Panc1 (cell line): Measurements from ENCODE around the gene EIF1. TPM values are rescaled to one million over a fixed set of nuclear protein-coding genes. Genes with fewer than 3 reads are reported as not detected.

Source experiments
- ATAC-seq: fragments of 200-7000 bp; cut with Tn5 transposase; 2 replicates; pipeline ENCODE4 v1.9.1; 2020; ENCODE audit warnings: mild to moderate bottlenecking, moderate library complexity
- BruUV-seq: library from RNA; stranded (reverse); fragments of 400-500 nt; replicated peaks from 2 replicates; lab custom pipeline; 2021; lab: Mats Ljungman, UMichigan
- CTCF ChIA-PET: fragments of 300-600 bp; sonication (Branson Sonifier 250); formaldehyde crosslinking; loops from one replicate; lab custom pipeline; 2022; ENCODE audit warnings: antibody characterized with exemption; lab: Charles Lee
- POLR2A ChIA-PET: fragments of 300-600 bp; sonication (Branson Sonifier 250); formaldehyde crosslinking; loops from one replicate; lab custom pipeline; 2022; ENCODE audit warnings: antibody characterized with exemption; lab: Charles Lee
- DNase-seq: peaks from one replicate; pipeline ENCODE4 v3.0.0-alpha.2; 2010; ENCODE audit warnings: low read depth, low spot score
- H3K27ac ChIP-seq: 2 replicates; pipeline ENCODE4 v1.5.1; 2011; ENCODE audit warnings: mild to moderate bottlenecking, low read length, inconsistent platforms
- H3K27me3 ChIP-seq: fragments of 200-500 bp; sonication (Bioruptor generic); 2 replicates; pipeline ENCODE4 v1.6.0; 2014; ENCODE audit warnings: low read length, inconsistent platforms; ENCODE audit not compliant: control insufficient read depth, insufficient read depth
- H3K36me3 ChIP-seq: fragments of 200-500 bp; sonication (Bioruptor generic); 2 replicates; pipeline ENCODE4 v1.5.1; 2014; ENCODE audit warnings: inconsistent platforms, mild to moderate bottlenecking, low read length, moderate library complexity; ENCODE audit not compliant: control insufficient read depth, insufficient read depth
- H3K4me1 ChIP-seq: 2 replicates; pipeline ENCODE4 v1.5.1; 2011; ENCODE audit warnings: inconsistent platforms, mild to moderate bottlenecking, low read length, moderate library complexity; ENCODE audit not compliant: control insufficient read depth, insufficient read depth
- H3K4me3 ChIP-seq, 2 experiments: 2 replicates each; pipeline ENCODE4 v1.5.1; 2011 to 2012; ENCODE audit warnings: low read depth in 2 of 2, low read length in 2 of 2, mild to moderate bottlenecking in 2 of 2, inconsistent platforms in 1 of 2, moderate library complexity in 1 of 2
- H3K9me3 ChIP-seq: fragments of 200-500 bp; sonication (Bioruptor generic); 2 replicates; pipeline ENCODE4 v1.5.1; 2014; ENCODE audit warnings: low read depth, mild to moderate bottlenecking, inconsistent platforms, low read length, moderate library complexity; ENCODE audit not compliant: control insufficient read depth, insufficient read depth
- CTCF ChIP-seq: fragments of 450-650 bp; IDR thresholded peaks from 2 replicates; pipeline ENCODE4 v1.5.1; 2017; ENCODE audit warnings: mild to moderate bottlenecking
- POLR2AphosphoS5 ChIP-seq: IDR thresholded peaks from 2 replicates; pipeline ENCODE4 v1.6.1; 2012; ENCODE audit warnings: mild to moderate bottlenecking, low read depth, low read length, moderate library complexity
- REST ChIP-seq, 2 experiments: IDR thresholded peaks; 2 replicates each; pipeline ENCODE4 v1.6.1; 2011 to 2012; ENCODE audit warnings: low read depth in 2 of 2, control low read depth in 1 of 2, low read length in 1 of 2, mild to moderate bottlenecking in 1 of 2, moderate library complexity in 1 of 2; ENCODE audit not compliant: insufficient read depth in 1 of 2
- SIN3A ChIP-seq: IDR thresholded peaks from 2 replicates; pipeline ENCODE4 v1.6.1; 2012; ENCODE audit warnings: low read depth, mild to moderate bottlenecking, low read length, moderate library complexity, borderline replicate concordance; ENCODE audit not compliant: insufficient read depth
- TCF7L2 ChIP-seq: IDR thresholded peaks from 2 replicates; pipeline ENCODE4 v1.6.1; 2011; ENCODE audit warnings: mild to moderate bottlenecking, low read depth, low read length, inconsistent platforms
- in situ Hi-C: cut with HindIII; loops from 2 replicates; pipeline ENCODE4 v1.10.0; 2016; ENCODE audit warnings: low sequenced_read_pairs, low pct_unique_long_range_greater_than_20kb
- intact Hi-C: fragments of 100-400 bp; cut with micrococcal nuclease; formaldehyde crosslinking; loops from one replicate; pipeline ENCODE4 v1.10.0; 2022; ENCODE audit not compliant: unreplicated experiment
- total RNA-seq: library from RNA; stranded (reverse); gene quantifications from one replicate; pipeline ENCODE4 v1.2.1, GENCODE V29; 2021; ENCODE audit not compliant: unreplicated experiment

Gene EIF1
- total RNA-seq, 1 experiment from 2014 or later, result 747 TPM

GRCh38 chr17:41702712-41703111 lies 14.0 kb downstream of the EIF1 start:
- ChIA-PET CTCF (interaction anchor here (0.6 kb wide), 1 partner anchor 22 kb away, joined by 3 read pairs; no protein-coding TSS in a partner anchor), POLR2A (no interaction called here)
- intact Hi-C loops, result no loop called here
- Histone ChIP-seq H3K27ac (no peak overlapping the region), H3K4me3 (no peak overlapping the region), H3K9me3 (no peaks in the 10 kb centered on the region), H3K4me1 (no peaks in the 10 kb centered on the region), H3K36me3 (no peaks in the 10 kb centered on the region), H3K27me3 (no peaks in the 10 kb centered on the region)
- ATAC-seq, result no peak
- no TSS peak for BruUV-seq
- in situ Hi-C loops, result no loop called here
- no peak for DNase-seq
- TF ChIP-seq TCF7L2, result no peak
- TF ChIP-seq REST (IDR thresholded peaks at IDR 0.05; ENCODE audit: insufficient read depth in 1 of 2, low read depth in 2 of 2, low read length in 1 of 2), result no peak
- no peak for TF ChIP-seq SIN3A
- no peak for TF ChIP-seq POLR2AphosphoS5
- no peak for TF ChIP-seq CTCF

GRCh38 chr17:41705271-41705991 lies 16.7 kb downstream of the EIF1 start:
- DNase-seq (no peak), ATAC-seq (peak; percentile 55)
- no peaks in the 10 kb centered on the region for H3K4me1 ChIP-seq
- H3K9me3 ChIP-seq, result no peaks in the 10 kb centered on the region
- no TSS peak for BruUV-seq
- POLR2A ChIA-PET, result interaction anchor here (0.5 to 1.0 kb wide), 3 partner anchors 13 to 27 kb away, joined by 3 to 7 read pairs (median 3); no protein-coding TSS in a partner anchor
- no peaks in the 10 kb centered on the region for H3K36me3 ChIP-seq
- TF ChIP-seq CTCF (no peak), SIN3A (no peak), TCF7L2 (no peak), REST (IDR thresholded peaks at IDR 0.05; ENCODE audit: insufficient read depth in 1 of 2, low read depth in 2 of 2, low read length in 1 of 2) (no peak), POLR2AphosphoS5 (no peak)
- intact Hi-C loops (no loop called here), in situ Hi-C loops (no loop called here)
- H3K27ac ChIP-seq, result no peak overlapping the region
- H3K4me3 ChIP-seq, result no peak overlapping the region
- H3K27me3 ChIP-seq, result no peaks in the 10 kb centered on the region
- CTCF ChIA-PET, result no interaction called here
